Left cardiac atrium (tissue), 4 donors: ENCODE results near the gene TMEM229B. TPM values are rescaled to one million over a fixed set of nuclear protein-coding genes. Genes with fewer than 3 reads are reported as not detected.
A peak's percentile ranks its signal among the peaks of the same experiment; 100 is the strongest.

Experiments used
- ATAC-seq, 2 donors: fragments of 200-7000 bp; cut with Tn5 transposase; one replicate each; pipeline ENCODE4 v1.9.1; 2020; ENCODE audit warnings: mild to moderate bottlenecking in 2 of 2, moderate library complexity in 2 of 2
- DNase-seq: peaks from one replicate; pipeline ENCODE4 v3.0.0-alpha.2; 2020
- intact Hi-C, 2 donors: fragments of 100-400 bp; cut with DNase I; formaldehyde crosslinking; loops; one replicate each; pipeline versions ENCODE4 v1.14.1 to v1.15.1; 2022 to 2023
- microRNA-seq, 2 donors: library from miRNA; unstranded; fragments of <30 nt; microRNA quantifications; one replicate each; pipeline ENCODE4 v1.2.0, GENCODE V29; 2020
- total RNA-seq, 2 donors: library from RNA; stranded (reverse); fragmentation: NEBNext Ultra II Directional; extraction: Animal tissue kit (Norgen Biotek cat#: 25700); gene quantifications; one replicate each; pipeline ENCODE4 v1.2.1, GENCODE V29; 2021
- donor health status: DM: no; HTN: yes; CAD: no.
- donor health status: DM: no; HTN: yes; CAD: no; lungs with severe emphysema.
- donor health status: DM: yes; HTN: yes; CAD: no.
- donor health status: Dilated cardiomyopathy.

The TMEM229B gene
- total RNA-seq, 2 donors from 2014 or later: 1.5 to 6.5 TPM

GRCh38 chr14:67438969-67439368 is 49.6 kb downstream of the TMEM229B start:
- no peak for DNase-seq
- intact Hi-C loops: no loop called here
- ATAC-seq: no peak

- DNase-seq: no peak
- ATAC-seq: peak in 1 of 2 donors; percentile 61
- intact Hi-C loops: no loop called here
These were observed 52.3 kb downstream of the TMEM229B start for GRCh38 chr14:67436006-67436866.

GRCh38 chr14:67435603-67436002 is 52.9 kb downstream of the TMEM229B start:
- ATAC-seq (peak in 1 of 2 donors; percentile 30), DNase-seq (no peak)

GRCh38 chr14:67432050-67432564 is 56.4 kb downstream of the TMEM229B start:
- ATAC-seq (no peak), DNase-seq (no peak)
- intact Hi-C loops: no loop called here

More at GRCh38 chr14:67435603-67436002, 52.9 kb downstream of the TMEM229B start:
- intact Hi-C loops: no loop called here

GRCh38 chr14:67429510-67430205 is 58.9 kb downstream of the TMEM229B start:
- DNase-seq (no peak), ATAC-seq (no peak)
- intact Hi-C loops: loop anchor here in 1 of 2 donors (5.0 kb wide), 1 partner anchor 143 kb away; no protein-coding TSS in a partner anchor

GRCh38 chr14:67428501-67429031 is 60.0 kb downstream of the TMEM229B start:
- intact Hi-C loops: loop anchor here in 1 of 2 donors (5.0 kb wide), 1 partner anchor 144 kb away; no protein-coding TSS in a partner anchor
- ATAC-seq: peak in 1 of 2 donors; percentile 65
- DNase-seq: no peak

GRCh38 chr14:67426983-67427606 is 61.4 kb downstream of the TMEM229B start:
- ATAC-seq: peak; percentile 90 to 94
- peak; percentile 75 for DNase-seq
- intact Hi-C loops: loop anchor here (1.0 to 5.0 kb wide), 2 partner anchors 144 to 145 kb away; no protein-coding TSS in a partner anchor

- DNase-seq (no peak), ATAC-seq (peak; percentile 36 to 47)
- intact Hi-C loops: loop anchor here in 1 of 2 donors (5.0 kb wide), 1 partner anchor 146 kb away; no protein-coding TSS in a partner anchor
These were observed 62.4 kb downstream of the TMEM229B start for GRCh38 chr14:67426161-67426560.

- ATAC-seq (no peak), DNase-seq (no peak)
- intact Hi-C loops: loop anchor here in 1 of 2 donors (5.0 kb wide), 1 partner anchor 147 kb away; no protein-coding TSS in a partner anchor
These were observed 62.9 kb downstream of the TMEM229B start for GRCh38 chr14:67425608-67426007.

- DNase-seq: no peak
- intact Hi-C loops: no loop called here
These were observed 64.0 kb downstream of the TMEM229B start for GRCh38 chr14:67424539-67424938.

GRCh38 chr14:67423424-67423823 is 65.1 kb downstream of the TMEM229B start:
- intact Hi-C loops: no loop called here
- ATAC-seq (no peak), DNase-seq (no peak)

More at GRCh38 chr14:67424539-67424938, 64.0 kb downstream of the TMEM229B start:
- ATAC-seq: no peak

GRCh38 chr14:67421356-67422224 is 66.9 kb downstream of the TMEM229B start:
- ATAC-seq: no peak
- intact Hi-C loops: no loop called here
- no peak for DNase-seq

Small RNAs within 50 kb of the gene (microRNA-seq; reads per million reads assigned to microRNA genes)
- gene MIR5694: 0 reads per million in 2 donors

Other genes starting within 250 kb of the TMEM229B start
- 10 to 100 TPM; 13.7 to 15.9 TPM for gene PALS1, start 247.3 kb downstream of the TMEM229B start, total RNA-seq
- gene ATP6V1D, start 128.9 kb downstream of the TMEM229B start, total RNA-seq: 100 to 1,000 TPM; 105 to 144 TPM
- gene EIF2S1, start 128.4 kb downstream of the TMEM229B start, total RNA-seq: 10 to 100 TPM; 79.3 to 96.4 TPM
- under 1 TPM; 0.35 to 0.76 TPM for gene PLEK2, start 76.6 kb downstream of the TMEM229B start, total RNA-seq
- gene PLEKHH1, start 44.6 kb upstream of the TMEM229B start, total RNA-seq: 1 to 10 TPM; 3.6 to 5.5 TPM
- 10 to 100 TPM; 13.0 to 14.2 TPM for gene PIGH, start 111.5 kb upstream of the TMEM229B start, total RNA-seq
- gene ARG2, start 131.2 kb upstream of the TMEM229B start, total RNA-seq: 1 to 10 TPM in 1 of 2 donors, under 1 TPM in 1; 0.38 to 1.2 TPM
- gene VTI1B, start 185.9 kb upstream of the TMEM229B start, total RNA-seq: 100 to 1,000 TPM; 122 to 139 TPM
- gene RDH11, start 207.0 kb upstream of the TMEM229B start, total RNA-seq: 10 to 100 TPM; 18.3 to 20.8 TPM
- not detected for gene RDH12, start 213.2 kb upstream of the TMEM229B start, total RNA-seq